ENCODE data around the gene PROZ.

The PROZ gene

GRCh38 chr13:113164492-113164891, 6.0 kb downstream of the PROZ start:
- no peak overlapping the region for H3K9ac ChIP-seq
- TF ChIP-seq CTCF (conservative IDR thresholded peaks at IDR 0.05; ENCODE audit: low read depth, low read length) = no peak
- no peaks in the 10 kb centered on the region for H3K4me1 ChIP-seq (ENCODE audit: low read depth, poor library complexity, severe bottlenecking)
- no peak overlapping the region for H3K4me2 ChIP-seq
- H3K27me3 ChIP-seq (ENCODE audit: insufficient read depth, low read depth) = peaks cover 9% of the 10 kb centered on the region; the same call in 1 of the 2 replicates
- H3K4me3 ChIP-seq (IDR thresholded peaks at IDR 0.05; ENCODE audit: insufficient read depth, low read depth, low read length) = no peak overlapping the region
- no peaks in the 10 kb centered on the region for H3K36me3 ChIP-seq (ENCODE audit: insufficient read depth)
- H4K20me1 ChIP-seq (ENCODE audit: insufficient read depth) = no peaks in the 10 kb centered on the region
- no peak overlapping the region for H2AFZ ChIP-seq (ENCODE audit: low read depth)
- H3K27ac ChIP-seq = no peak overlapping the region
- H3K79me2 ChIP-seq (ENCODE audit: insufficient read depth, low read depth) = no peaks in the 10 kb centered on the region

- no peak overlapping the region for H2AFZ ChIP-seq (ENCODE audit: low read depth)
- H3K36me3 ChIP-seq (ENCODE audit: insufficient read depth) = no peaks in the 10 kb centered on the region
- peaks cover 5% of the 10 kb centered on the region; the same call in 1 of the 2 replicates for H3K27me3 ChIP-seq (ENCODE audit: insufficient read depth, low read depth)
- TF ChIP-seq CTCF (conservative IDR thresholded peaks at IDR 0.05; ENCODE audit: low read depth, low read length) = no peak
- H3K4me2 ChIP-seq = no peak overlapping the region
- H4K20me1 ChIP-seq (ENCODE audit: insufficient read depth) = no peaks in the 10 kb centered on the region
- H3K27ac ChIP-seq = no peak overlapping the region
- H3K4me1 ChIP-seq (ENCODE audit: low read depth, poor library complexity, severe bottlenecking) = no peaks in the 10 kb centered on the region
- H3K9ac ChIP-seq = no peak overlapping the region
- no peaks in the 10 kb centered on the region for H3K79me2 ChIP-seq (ENCODE audit: insufficient read depth, low read depth)
- H3K4me3 ChIP-seq (IDR thresholded peaks at IDR 0.05; ENCODE audit: insufficient read depth, low read depth, low read length) = no peak overlapping the region
Observed at GRCh38 chr13:113166266-113166665, 7.8 kb downstream of the PROZ start.

GRCh38 chr13:113166681-113167080, 8.2 kb downstream of the PROZ start:
- Histone ChIP-seq H3K27ac (no peak overlapping the region), H3K79me2 (ENCODE audit: insufficient read depth, low read depth) (no peaks in the 10 kb centered on the region), H3K4me2 (no peak overlapping the region), H3K27me3 (ENCODE audit: insufficient read depth, low read depth) (peaks cover 4% of the 10 kb centered on the region; the same call in 1 of the 2 replicates), H3K4me3 (IDR thresholded peaks at IDR 0.05; ENCODE audit: insufficient read depth, low read depth, low read length) (no peak overlapping the region), H4K20me1 (ENCODE audit: insufficient read depth) (no peaks in the 10 kb centered on the region), H3K9ac (no peak overlapping the region), H3K36me3 (ENCODE audit: insufficient read depth) (no peaks in the 10 kb centered on the region), H2AFZ (ENCODE audit: low read depth) (no peak overlapping the region), H3K4me1 (ENCODE audit: low read depth, poor library complexity, severe bottlenecking) (no peaks in the 10 kb centered on the region)
- no peak for TF ChIP-seq CTCF (conservative IDR thresholded peaks at IDR 0.05; ENCODE audit: low read depth, low read length)

GRCh38 chr13:113167155-113167554, 8.7 kb downstream of the PROZ start:
- no peak overlapping the region for H3K27ac ChIP-seq
- no peak overlapping the region for H2AFZ ChIP-seq (ENCODE audit: low read depth)
- no peaks in the 10 kb centered on the region for H4K20me1 ChIP-seq (ENCODE audit: insufficient read depth)
- H3K27me3 ChIP-seq (ENCODE audit: insufficient read depth, low read depth) = peaks cover 4% of the 10 kb centered on the region; the same call in 1 of the 2 replicates
- H3K4me1 ChIP-seq (ENCODE audit: low read depth, poor library complexity, severe bottlenecking) = no peaks in the 10 kb centered on the region
- no peaks in the 10 kb centered on the region for H3K79me2 ChIP-seq (ENCODE audit: insufficient read depth, low read depth)
- no peaks in the 10 kb centered on the region for H3K36me3 ChIP-seq (ENCODE audit: insufficient read depth)
- H3K4me2 ChIP-seq = no peak overlapping the region
- no peak overlapping the region for H3K4me3 ChIP-seq (IDR thresholded peaks at IDR 0.05; ENCODE audit: insufficient read depth, low read depth, low read length)
- TF ChIP-seq CTCF (conservative IDR thresholded peaks at IDR 0.05; ENCODE audit: low read depth, low read length) = no peak
- H3K9ac ChIP-seq = no peak overlapping the region
